Measurements from ENCODE around the gene EIPR1. TPM values are rescaled to one million over a fixed set of nuclear protein-coding genes. Genes with fewer than 3 reads are reported as not detected.

EIPR1 gene
- total RNA-seq, 1 experiment from 2014 or later: 40.4 TPM

- Histone ChIP-seq H3K27me3 (ENCODE audit: low read length) (no peaks in the 10 kb centered on the region), H3K4me3 (ENCODE audit: low read length) (no peak overlapping the region), H3K27ac (ENCODE audit: low read length) (no peak overlapping the region)
These were observed 189.1 kb downstream of the EIPR1 start for GRCh38 chr2:3188405-3188946.

GRCh38 chr2:3187467-3187866, 190.2 kb downstream of the EIPR1 start:
- Histone ChIP-seq H3K79me2 (ENCODE audit: low read length) (no peaks in the 10 kb centered on the region), H4K20me1 (ENCODE audit: insufficient read depth, low read depth, low read length) (no peaks in the 10 kb centered on the region), H2AFZ (ENCODE audit: low read length) (no peak overlapping the region), H3K4me3 (ENCODE audit: low read length) (no peak overlapping the region), H3K36me3 (ENCODE audit: insufficient read depth, low read length) (no peaks in the 10 kb centered on the region), H3K4me1 (ENCODE audit: low read length) (no peaks in the 10 kb centered on the region), H3K9ac (ENCODE audit: low read length) (no peak overlapping the region), H3K9me3 (ENCODE audit: low read length) (no peaks in the 10 kb centered on the region), H3K27me3 (ENCODE audit: low read length) (no peaks in the 10 kb centered on the region), H3K4me2 (ENCODE audit: low read depth, low read length, poor library complexity, severe bottlenecking) (no peak overlapping the region), H3K27ac (ENCODE audit: low read length) (no peak overlapping the region), H3K9me2 (replicated peaks; ENCODE audit: insufficient read depth, low read length) (no peaks in the 10 kb centered on the region)
- no peak for DNase-seq

More at GRCh38 chr2:3188405-3188946, 189.1 kb downstream of the EIPR1 start:
- H3K9ac ChIP-seq (ENCODE audit: low read length): no peak overlapping the region
- H4K20me1 ChIP-seq (ENCODE audit: insufficient read depth, low read depth, low read length): no peaks in the 10 kb centered on the region
- H3K79me2 ChIP-seq (ENCODE audit: low read length): no peaks in the 10 kb centered on the region
- no peaks in the 10 kb centered on the region for H3K4me1 ChIP-seq (ENCODE audit: low read length)
- H3K9me2 ChIP-seq (replicated peaks; ENCODE audit: insufficient read depth, low read length): no peaks in the 10 kb centered on the region
- H2AFZ ChIP-seq (ENCODE audit: low read length): no peak overlapping the region
- no peaks in the 10 kb centered on the region for H3K36me3 ChIP-seq (ENCODE audit: insufficient read depth, low read length)
- no peak for DNase-seq
- no peaks in the 10 kb centered on the region for H3K9me3 ChIP-seq (ENCODE audit: low read length)
- H3K4me2 ChIP-seq (ENCODE audit: low read depth, low read length, poor library complexity, severe bottlenecking): no peak overlapping the region

GRCh38 chr2:3186766-3187165, 190.9 kb downstream of the EIPR1 start:
- H3K4me1 ChIP-seq (ENCODE audit: low read length): no peaks in the 10 kb centered on the region
- H3K4me3 ChIP-seq (ENCODE audit: low read length): no peak overlapping the region
- no peaks in the 10 kb centered on the region for H4K20me1 ChIP-seq (ENCODE audit: insufficient read depth, low read depth, low read length)
- no peak overlapping the region for H3K4me2 ChIP-seq (ENCODE audit: low read depth, low read length, poor library complexity, severe bottlenecking)
- H3K9me3 ChIP-seq (ENCODE audit: low read length): no peaks in the 10 kb centered on the region
- no peak overlapping the region for H2AFZ ChIP-seq (ENCODE audit: low read length)
- H3K27ac ChIP-seq (ENCODE audit: low read length): no peak overlapping the region
- no peak for DNase-seq
- H3K36me3 ChIP-seq (ENCODE audit: insufficient read depth, low read length): no peaks in the 10 kb centered on the region
- no peaks in the 10 kb centered on the region for H3K79me2 ChIP-seq (ENCODE audit: low read length)
- no peak overlapping the region for H3K9ac ChIP-seq (ENCODE audit: low read length)
- H3K27me3 ChIP-seq (ENCODE audit: low read length): no peaks in the 10 kb centered on the region
- H3K9me2 ChIP-seq (replicated peaks; ENCODE audit: insufficient read depth, low read length): no peaks in the 10 kb centered on the region

GRCh38 chr2:3185910-3186309, 191.7 kb downstream of the EIPR1 start:
- H2AFZ ChIP-seq (ENCODE audit: low read length): no peak overlapping the region
- H3K4me1 ChIP-seq (ENCODE audit: low read length): no peaks in the 10 kb centered on the region
- no peak overlapping the region for H3K27ac ChIP-seq (ENCODE audit: low read length)

GRCh38 chr2:3185256-3185655, 192.4 kb downstream of the EIPR1 start:
- Histone ChIP-seq H3K27ac (ENCODE audit: low read length) (no peak overlapping the region), H3K79me2 (ENCODE audit: low read length) (peaks cover 4% of the 10 kb centered on the region; the same call in 1 of the 2 replicates), H3K9me3 (ENCODE audit: low read length) (no peaks in the 10 kb centered on the region), H3K4me3 (ENCODE audit: low read length) (no peak overlapping the region), H2AFZ (ENCODE audit: low read length) (no peak overlapping the region), H4K20me1 (ENCODE audit: insufficient read depth, low read depth, low read length) (no peaks in the 10 kb centered on the region), H3K4me2 (ENCODE audit: low read depth, low read length, poor library complexity, severe bottlenecking) (no peak overlapping the region), H3K36me3 (ENCODE audit: insufficient read depth, low read length) (no peaks in the 10 kb centered on the region), H3K9me2 (replicated peaks; ENCODE audit: insufficient read depth, low read length) (no peaks in the 10 kb centered on the region), H3K9ac (ENCODE audit: low read length) (no peak overlapping the region), H3K4me1 (ENCODE audit: low read length) (no peaks in the 10 kb centered on the region), H3K27me3 (ENCODE audit: low read length) (no peaks in the 10 kb centered on the region)
- no peak for DNase-seq

More at GRCh38 chr2:3185910-3186309, 191.7 kb downstream of the EIPR1 start:
- Histone ChIP-seq H3K4me3 (ENCODE audit: low read length) (no peak overlapping the region), H3K4me2 (ENCODE audit: low read depth, low read length, poor library complexity, severe bottlenecking) (no peak overlapping the region), H3K9me3 (ENCODE audit: low read length) (no peaks in the 10 kb centered on the region), H3K9me2 (replicated peaks; ENCODE audit: insufficient read depth, low read length) (no peaks in the 10 kb centered on the region), H3K36me3 (ENCODE audit: insufficient read depth, low read length) (no peaks in the 10 kb centered on the region), H3K79me2 (ENCODE audit: low read length) (no peaks in the 10 kb centered on the region; the same call in 1 of the 2 replicates), H4K20me1 (ENCODE audit: insufficient read depth, low read depth, low read length) (no peaks in the 10 kb centered on the region), H3K27me3 (ENCODE audit: low read length) (no peaks in the 10 kb centered on the region), H3K9ac (ENCODE audit: low read length) (no peak overlapping the region)
- no peak for DNase-seq

GRCh38 chr2:3184167-3184566, 193.5 kb downstream of the EIPR1 start:
- Histone ChIP-seq H3K27me3 (ENCODE audit: low read length) (no peaks in the 10 kb centered on the region), H3K27ac (ENCODE audit: low read length) (no peak overlapping the region), H3K9me3 (ENCODE audit: low read length) (no peaks in the 10 kb centered on the region), H3K9ac (ENCODE audit: low read length) (no peak overlapping the region), H3K36me3 (ENCODE audit: insufficient read depth, low read length) (no peaks in the 10 kb centered on the region), H3K79me2 (ENCODE audit: low read length) (peaks cover 5% of the 10 kb centered on the region; the same call in 1 of the 2 replicates), H4K20me1 (ENCODE audit: insufficient read depth, low read depth, low read length) (no peaks in the 10 kb centered on the region), H3K4me2 (ENCODE audit: low read depth, low read length, poor library complexity, severe bottlenecking) (no peak overlapping the region), H3K4me1 (ENCODE audit: low read length) (no peaks in the 10 kb centered on the region), H2AFZ (ENCODE audit: low read length) (no peak overlapping the region), H3K4me3 (ENCODE audit: low read length) (no peak overlapping the region), H3K9me2 (replicated peaks; ENCODE audit: insufficient read depth, low read length) (no peaks in the 10 kb centered on the region)
- DNase-seq: no peak

GRCh38 chr2:3183766-3184165, 193.9 kb downstream of the EIPR1 start:
- H3K4me3 ChIP-seq (ENCODE audit: low read length): no peak overlapping the region
- H3K4me1 ChIP-seq (ENCODE audit: low read length): no peaks in the 10 kb centered on the region
- H3K9ac ChIP-seq (ENCODE audit: low read length): no peak overlapping the region
- H3K4me2 ChIP-seq (ENCODE audit: low read depth, low read length, poor library complexity, severe bottlenecking): no peak overlapping the region
- H3K36me3 ChIP-seq (ENCODE audit: insufficient read depth, low read length): no peaks in the 10 kb centered on the region
- H3K9me2 ChIP-seq (replicated peaks; ENCODE audit: insufficient read depth, low read length): no peaks in the 10 kb centered on the region
- no peaks in the 10 kb centered on the region for H4K20me1 ChIP-seq (ENCODE audit: insufficient read depth, low read depth, low read length)
- no peaks in the 10 kb centered on the region for H3K9me3 ChIP-seq (ENCODE audit: low read length)
- no peak overlapping the region for H3K27ac ChIP-seq (ENCODE audit: low read length)
- H3K27me3 ChIP-seq (ENCODE audit: low read length): no peaks in the 10 kb centered on the region
- DNase-seq: no peak
- H2AFZ ChIP-seq (ENCODE audit: low read length): no peak overlapping the region
- H3K79me2 ChIP-seq (ENCODE audit: low read length): peaks cover 5% of the 10 kb centered on the region; the same call in 1 of the 2 replicates

- H3K9ac ChIP-seq (ENCODE audit: low read length): no peak overlapping the region
- H3K27me3 ChIP-seq (ENCODE audit: low read length): no peaks in the 10 kb centered on the region
- H3K4me3 ChIP-seq (ENCODE audit: low read length): no peak overlapping the region
- H3K79me2 ChIP-seq (ENCODE audit: low read length): peaks cover 5% of the 10 kb centered on the region; the same call in 1 of the 2 replicates
- no peaks in the 10 kb centered on the region for H3K36me3 ChIP-seq (ENCODE audit: insufficient read depth, low read length)
- H3K4me2 ChIP-seq (ENCODE audit: low read depth, low read length, poor library complexity, severe bottlenecking): no peak overlapping the region
- H3K27ac ChIP-seq (ENCODE audit: low read length): no peak overlapping the region
- H4K20me1 ChIP-seq (ENCODE audit: insufficient read depth, low read depth, low read length): no peaks in the 10 kb centered on the region
- no peaks in the 10 kb centered on the region for H3K9me2 ChIP-seq (replicated peaks; ENCODE audit: insufficient read depth, low read length)
- DNase-seq: no peak
- no peaks in the 10 kb centered on the region for H3K9me3 ChIP-seq (ENCODE audit: low read length)
- H3K4me1 ChIP-seq (ENCODE audit: low read length): no peaks in the 10 kb centered on the region
- H2AFZ ChIP-seq (ENCODE audit: low read length): no peak overlapping the region
These were observed 194.8 kb downstream of the EIPR1 start for GRCh38 chr2:3182848-3183247.
